Measurements from ENCODE around the gene PPL. TPM values are rescaled to one million over a fixed set of nuclear protein-coding genes. Genes with fewer than 3 reads are reported as not detected.

PPL gene
- total and polyA plus RNA-seq, 2 donors (not counting 3 experiments of a cell fraction or from before 2014, with no cell fraction given) = 0.07 to 0.20 TPM

DNA sequence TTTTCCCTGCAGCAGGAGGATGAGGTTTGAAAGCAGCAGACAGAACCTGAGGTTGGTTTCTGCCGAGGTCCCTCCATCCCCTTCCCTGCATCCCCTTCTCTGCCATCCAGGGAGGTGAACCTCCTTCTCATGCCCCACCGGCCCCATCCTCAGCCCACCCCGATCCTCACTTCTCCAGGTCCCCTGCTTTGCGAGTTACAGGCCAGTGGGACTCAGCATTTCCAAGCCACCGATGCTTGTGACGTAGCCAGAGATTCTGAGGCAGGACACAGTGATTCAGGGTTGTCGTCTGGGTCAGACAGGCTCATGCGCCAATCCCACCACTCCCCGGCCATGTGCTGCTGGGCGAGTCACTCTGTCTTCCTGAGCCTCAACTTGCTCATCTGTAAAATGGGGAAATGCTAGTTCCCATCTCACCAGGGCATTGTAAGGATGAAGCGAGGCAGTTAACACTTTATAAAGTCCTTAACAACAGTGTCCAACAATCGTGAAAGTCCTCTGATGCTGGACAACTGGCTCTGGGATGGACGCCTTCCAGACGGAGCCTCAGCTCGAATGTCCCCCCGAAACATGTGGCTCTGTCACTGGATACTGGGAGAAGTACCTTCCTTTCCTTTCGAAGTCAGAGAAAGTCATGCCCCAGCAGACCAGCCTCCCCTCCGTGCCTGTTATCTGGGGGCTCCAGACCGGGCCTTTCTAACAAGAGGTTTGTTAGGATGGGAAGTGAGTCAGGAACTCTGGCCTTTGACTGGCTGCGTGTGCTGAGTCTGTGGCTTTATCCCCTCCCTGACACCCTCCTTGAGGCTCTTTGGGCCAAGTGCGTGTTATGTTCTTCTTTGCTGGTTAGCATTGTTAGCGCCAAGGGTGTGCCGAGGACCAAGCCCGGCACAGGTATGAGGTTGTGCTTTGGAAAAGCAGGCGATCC, 43.0 kb upstream of the PPL start:
- no peaks in the 10 kb centered on the region for H3K79me2 ChIP-seq (ENCODE audit: control insufficient read depth, insufficient read depth, low read length)
- FAIRE-seq = no peak

More for the DNA sequence above, 43.0 kb upstream of the PPL start:
- Histone ChIP-seq H3K27ac (ENCODE audit: insufficient read depth, low read depth, low read length) (no peak overlapping the region), H3K9me1 (replicated peaks; ENCODE audit: control insufficient read depth, extremely low read depth, insufficient read depth, low read length) (no peaks in the 10 kb centered on the region), H3K36me3 (ENCODE audit: control insufficient read depth in 2 of 2, extremely low read depth in 1 of 2, insufficient read depth in 2 of 2, low read length in 2 of 2) (no peaks in the 10 kb centered on the region), H3K9me3 (replicated peaks; ENCODE audit: control insufficient read depth, insufficient read depth, low read length) (no peaks in the 10 kb centered on the region), H3K4me3 (replicated peaks in 1 of 3; ENCODE audit: insufficient read depth in 1 of 3, low read depth in 1 of 3, low read length in 3 of 3) (no peak overlapping the region), H3K4me1 (ENCODE audit: control insufficient read depth, extremely low read depth, insufficient read depth, low read length) (no peaks in the 10 kb centered on the region), H3K9ac (replicated peaks; ENCODE audit: extremely low read depth, insufficient read depth, low read length) (no peak overlapping the region), H4K20me1 (replicated peaks; ENCODE audit: control insufficient read depth, extremely low read depth, insufficient read depth, low read length) (no peaks in the 10 kb centered on the region), H2AFZ (ENCODE audit: low read depth, low read length) (no peak overlapping the region), H3K27me3 (ENCODE audit: control insufficient read depth in 2 of 2, insufficient read depth in 2 of 2, low read length in 2 of 2) (peaks cover 0 to 3% of the 10 kb centered on the region in 2 experiments), H3K4me2 (ENCODE audit: insufficient read depth, low read length) (no peak overlapping the region)
- TF ChIP-seq EZH2 (IDR thresholded peaks at IDR 0.05; ENCODE audit: borderline replicate concordance, low read depth, low read length, severe bottlenecking) (no peak), POLR2AphosphoS5 (IDR thresholded peaks at IDR 0.05; ENCODE audit: insufficient read depth, low read depth, low read length) (no peak), FOS (IDR thresholded peaks at IDR 0.05; ENCODE audit: borderline replicate concordance, insufficient read depth, low read length) (no peak), JUN (IDR thresholded peaks at IDR 0.05; ENCODE audit: borderline replicate concordance, insufficient read depth, insufficient read length, low read depth) (no peak), CTCF (IDR thresholded peaks at IDR 0.05; ENCODE audit: extremely low read depth in 1 of 2, insufficient read depth in 1 of 2, low read depth in 1 of 2, low read length in 2 of 2) (no peak), POLR2A (IDR thresholded peaks at IDR 0.05; ENCODE audit: low read depth, low read length) (no peak), GATA2 (IDR thresholded peaks at IDR 0.05; ENCODE audit: insufficient read depth, insufficient read length, low read depth, low read length) (no peak), MYC (IDR thresholded peaks at IDR 0.05; ENCODE audit: low read depth, low read length) (no peak)
- TF ChIP-seq, protein P1, sequence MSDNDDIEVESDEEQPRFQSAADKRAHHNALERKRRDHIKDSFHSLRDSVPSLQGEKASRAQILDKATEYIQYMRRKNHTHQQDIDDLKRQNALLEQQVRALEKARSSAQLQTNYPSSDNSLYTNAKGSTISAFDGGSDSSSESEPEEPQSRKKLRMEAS (IDR thresholded peaks at IDR 0.05; ENCODE audit: insufficient read depth, insufficient read length) = no peak
- no TSS peak for BruUV-seq (replicated peaks)
- intact Hi-C loops (cut with micrococcal nuclease) (no loop called here), dilution Hi-C loops (cut with MboI; ENCODE audit: extremely low pct_ligation_motif_present, low sequenced_read_pairs) (no loop called here)
- POLR2A ChIA-PET = no interaction called here
- no peak for DNase-seq (ENCODE audit: low read depth, low spot score)
- CTCF ChIA-PET = no interaction called here
